Testis (tissue), 3 donors: ENCODE measurements around the gene TMIGD2. TPM values are rescaled to one million over a fixed set of nuclear protein-coding genes. Genes with fewer than 3 reads are reported as not detected.

Experiments
- DNase-seq: peaks from one replicate; pipeline ENCODE4 v3.0.0-alpha.2; 2019
- H3K27ac ChIP-seq, 2 donors: fragments of 200-600 bp; sonication (generic); one replicate each; pipeline ENCODE4 v1.5.1; 2019
- H3K27me3 ChIP-seq: fragments of 200-600 bp; sonication (generic); one replicate; pipeline ENCODE4 v1.5.1; 2019
- H3K36me3 ChIP-seq: fragments of 200-600 bp; sonication (generic); one replicate; pipeline ENCODE4 v1.5.1; 2017; ENCODE audit warnings: low read depth; ENCODE audit errors: missing control alignments
- H3K4me1 ChIP-seq: fragments of 200-600 bp; sonication (generic); one replicate; pipeline ENCODE4 v1.5.1; 2019
- H3K4me3 ChIP-seq, 2 donors: fragments of 200-600 bp; sonication (generic); one replicate each; pipeline ENCODE4 v1.5.1; 2017 to 2019
- H3K9me3 ChIP-seq: fragments of 200-600 bp; sonication (generic); one replicate; pipeline ENCODE4 v1.5.1; 2017
- POLR2A ChIP-seq: fragments of 450-650 bp; IDR thresholded peaks from one replicate; pipeline ENCODE4 v1.6.1; 2017; ENCODE audit warnings: antibody characterized with exemption, mild to moderate bottlenecking, moderate library complexity
- WGBS, 2 donors: methylation state at CpG; one replicate each; pipeline ENCODE4 v1.1.5; 2018; 5-methylcytosine and 5-hydroxymethylcytosine counted together
- intact Hi-C: fragments of 100-400 bp; cut with DNase I; formaldehyde crosslinking; loops from one replicate; pipeline ENCODE4 v1.15.1; 2023; ENCODE audit warnings: low total_unique reads
- polyA plus RNA-seq: library from polyadenylated mRNA; stranded (reverse); fragments of 350-450 nt; fragmentation: Illumina TruSeq; extraction: RNeasy Lipid Tissue Mini Kit (QIAGEN cat#74804); gene quantifications from one replicate; pipeline ENCODE4 v1.2.3, GENCODE V29; 2014; ENCODE audit warnings: low read depth, low replicate concordance; ENCODE audit not compliant: insufficient read depth
- total RNA-seq, 2 donors: library from RNA; depleted of rRNA; stranded (reverse); fragments of >200 nt; gene quantifications; one replicate each; pipeline ENCODE4 v1.2.3, GENCODE V29; 2016
- TF ChIP-seq, protein P1 (sequence below), 3 experiments: fragments of 450-650 bp in 2 of 3; fragments of 200-600 bp in 1 of 3; sonication (generic) in 1 of 3; IDR thresholded peaks; one replicate each; pipeline ENCODE4 v1.5.1; 2016 to 2019; ENCODE audit warnings: antibody characterized with exemption in 3 of 3, mild to moderate bottlenecking in 2 of 3, moderate library complexity in 1 of 3

The TMIGD2 gene
- total and polyA plus RNA-seq, 3 donors from 2014 or later, result 0.47 to 1.1 (median 0.83) TPM

DNA sequence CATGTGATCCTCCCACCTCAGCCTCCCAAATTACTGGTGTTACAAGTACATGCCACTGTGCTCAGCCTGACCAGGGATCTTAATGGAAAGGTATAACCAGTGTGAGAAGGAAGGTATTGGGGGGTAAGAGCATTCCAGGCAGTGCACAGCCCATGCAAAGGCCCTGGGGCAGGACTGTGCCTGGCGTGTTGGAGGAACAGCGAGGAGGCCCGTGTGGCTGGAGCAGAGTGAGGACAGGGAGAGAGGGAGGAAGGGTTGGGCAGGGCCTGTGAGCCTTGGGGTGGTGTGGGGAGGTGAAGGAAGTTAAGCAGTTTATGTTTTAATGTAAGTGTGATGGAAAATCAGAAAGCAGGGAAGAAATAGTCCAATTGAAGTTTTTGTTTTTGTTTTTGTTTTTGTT, 1.6 kb downstream of the TMIGD2 start:
- 86 to 96% methylated on average over 3 of the region's 3 CpGs for WGBS, 2 donors
- intact Hi-C loops, result no loop called here
- TF ChIP-seq, protein P1, sequence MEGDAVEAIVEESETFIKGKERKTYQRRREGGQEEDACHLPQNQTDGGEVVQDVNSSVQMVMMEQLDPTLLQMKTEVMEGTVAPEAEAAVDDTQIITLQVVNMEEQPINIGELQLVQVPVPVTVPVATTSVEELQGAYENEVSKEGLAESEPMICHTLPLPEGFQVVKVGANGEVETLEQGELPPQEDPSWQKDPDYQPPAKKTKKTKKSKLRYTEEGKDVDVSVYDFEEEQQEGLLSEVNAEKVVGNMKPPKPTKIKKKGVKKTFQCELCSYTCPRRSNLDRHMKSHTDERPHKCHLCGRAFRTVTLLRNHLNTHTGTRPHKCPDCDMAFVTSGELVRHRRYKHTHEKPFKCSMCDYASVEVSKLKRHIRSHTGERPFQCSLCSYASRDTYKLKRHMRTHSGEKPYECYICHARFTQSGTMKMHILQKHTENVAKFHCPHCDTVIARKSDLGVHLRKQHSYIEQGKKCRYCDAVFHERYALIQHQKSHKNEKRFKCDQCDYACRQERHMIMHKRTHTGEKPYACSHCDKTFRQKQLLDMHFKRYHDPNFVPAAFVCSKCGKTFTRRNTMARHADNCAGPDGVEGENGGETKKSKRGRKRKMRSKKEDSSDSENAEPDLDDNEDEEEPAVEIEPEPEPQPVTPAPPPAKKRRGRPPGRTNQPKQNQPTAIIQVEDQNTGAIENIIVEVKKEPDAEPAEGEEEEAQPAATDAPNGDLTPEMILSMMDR (IDR thresholded peaks at IDR 0.05), result no peak
- Histone ChIP-seq H3K4me3 (no peak overlapping the region), H3K27me3 (no peaks in the 10 kb centered on the region), H3K36me3 (no peaks in the 10 kb centered on the region), H3K4me1 (no peaks in the 10 kb centered on the region), H3K9me3 (no peaks in the 10 kb centered on the region), H3K27ac (no peak overlapping the region)
- no peak for DNase-seq

DNA sequence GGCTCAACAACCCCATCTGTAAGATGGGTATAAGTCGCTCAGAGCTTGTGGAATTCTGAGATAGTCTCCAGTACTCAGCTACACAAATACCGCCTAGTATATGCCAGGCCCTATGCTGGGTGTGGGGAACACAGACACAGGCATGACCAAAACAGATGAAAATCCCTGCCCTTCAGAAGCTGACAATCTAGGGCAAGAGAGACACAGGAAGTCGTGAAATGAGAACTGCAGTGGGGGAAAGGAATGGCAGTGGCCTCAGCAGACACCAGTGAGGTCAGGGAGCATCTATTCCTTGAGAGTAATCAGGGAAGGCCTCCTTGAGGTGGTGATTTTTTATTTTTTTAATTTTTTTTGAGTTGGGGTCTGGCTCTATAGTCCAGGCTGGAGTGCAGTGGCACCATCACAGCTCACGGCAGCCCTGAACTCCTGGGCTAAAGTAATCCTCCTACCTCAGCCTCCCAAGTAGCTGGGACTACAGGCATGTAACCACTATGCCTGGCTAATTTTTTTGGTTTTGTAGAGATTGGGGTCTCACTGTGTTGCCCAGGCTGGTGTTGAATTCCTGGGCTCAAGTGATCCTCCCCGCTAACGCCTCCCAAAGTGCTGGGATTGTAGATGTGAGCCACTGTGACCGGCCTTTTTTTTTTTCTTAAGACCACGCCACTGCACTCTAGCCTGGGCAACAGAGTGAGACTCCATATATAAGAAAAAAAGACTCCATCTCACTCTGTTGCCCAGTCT, 3.2 kb downstream of the TMIGD2 start:
- 77 to 90% methylated on average over 8 of the region's 8 CpGs for WGBS, 2 donors
- no peaks in the 10 kb centered on the region for H3K36me3 ChIP-seq
- H3K4me3 ChIP-seq, result no peak overlapping the region
- intact Hi-C loops, result no loop called here
- TF ChIP-seq POLR2A, result no peak
- TF ChIP-seq, protein P1 (IDR thresholded peaks at IDR 0.05), result no peak
- H3K4me1 ChIP-seq, result no peaks in the 10 kb centered on the region
- H3K9me3 ChIP-seq, result no peaks in the 10 kb centered on the region
- no peaks in the 10 kb centered on the region for H3K27me3 ChIP-seq
- no peak for DNase-seq
- no peak overlapping the region for H3K27ac ChIP-seq

DNA sequence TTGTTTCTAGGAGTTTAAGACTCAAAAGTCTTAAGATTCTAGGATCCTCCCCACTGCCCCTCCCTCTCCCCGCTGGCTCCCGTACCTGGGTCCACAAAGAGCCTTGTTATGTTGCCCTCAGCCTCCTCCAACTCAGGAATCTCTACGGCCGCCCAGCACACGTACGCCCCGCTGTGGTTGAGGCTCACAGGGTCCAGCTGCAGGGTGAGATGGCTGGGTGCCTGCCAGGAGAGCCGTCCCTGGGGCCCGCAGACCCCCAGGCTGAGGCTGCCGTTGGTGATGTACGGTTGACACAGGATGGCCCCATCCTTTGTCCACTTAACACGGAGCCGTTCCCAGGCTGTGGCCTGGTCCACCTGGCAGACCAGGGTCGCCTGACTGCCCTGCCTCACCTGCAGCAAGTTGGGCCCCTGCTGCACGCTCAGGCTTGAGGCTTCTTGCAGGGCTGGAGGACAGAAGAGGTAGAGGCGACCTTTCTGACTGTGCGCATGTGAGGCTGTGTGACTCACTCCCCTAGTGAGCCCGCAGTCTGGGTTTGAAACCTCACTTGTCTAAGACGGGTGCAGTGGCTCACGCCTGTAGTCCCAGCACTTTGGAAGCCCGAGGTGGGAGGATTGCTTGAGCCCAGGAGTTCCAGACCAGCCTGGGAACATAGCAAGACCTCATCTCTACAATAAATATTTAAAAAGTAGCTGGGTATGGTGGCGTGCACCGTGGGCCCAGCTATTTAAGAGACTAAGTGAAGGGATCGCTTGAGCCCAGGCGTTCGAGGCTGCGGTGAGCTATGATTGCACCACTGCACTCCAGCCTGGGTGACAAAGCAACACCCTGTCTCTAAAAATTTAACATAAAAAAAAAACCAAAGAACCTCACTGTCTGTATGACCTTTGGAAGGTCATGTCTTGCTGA, 4.0 kb downstream of the TMIGD2 start:
- intact Hi-C loops, result no loop called here
- WGBS, 2 donors, result 77 to 80% methylated on average over 19 to 27 of the region's 27 CpGs
- H3K4me3 ChIP-seq, result no peak overlapping the region
- no peaks in the 10 kb centered on the region for H3K9me3 ChIP-seq
- H3K27me3 ChIP-seq, result no peaks in the 10 kb centered on the region
- TF ChIP-seq, protein P1 (IDR thresholded peaks at IDR 0.05), result no peak
- no peak for TF ChIP-seq POLR2A
- no peaks in the 10 kb centered on the region for H3K4me1 ChIP-seq
- no peak overlapping the region for H3K27ac ChIP-seq
- no peaks in the 10 kb centered on the region for H3K36me3 ChIP-seq
- no peak for DNase-seq

DNA sequence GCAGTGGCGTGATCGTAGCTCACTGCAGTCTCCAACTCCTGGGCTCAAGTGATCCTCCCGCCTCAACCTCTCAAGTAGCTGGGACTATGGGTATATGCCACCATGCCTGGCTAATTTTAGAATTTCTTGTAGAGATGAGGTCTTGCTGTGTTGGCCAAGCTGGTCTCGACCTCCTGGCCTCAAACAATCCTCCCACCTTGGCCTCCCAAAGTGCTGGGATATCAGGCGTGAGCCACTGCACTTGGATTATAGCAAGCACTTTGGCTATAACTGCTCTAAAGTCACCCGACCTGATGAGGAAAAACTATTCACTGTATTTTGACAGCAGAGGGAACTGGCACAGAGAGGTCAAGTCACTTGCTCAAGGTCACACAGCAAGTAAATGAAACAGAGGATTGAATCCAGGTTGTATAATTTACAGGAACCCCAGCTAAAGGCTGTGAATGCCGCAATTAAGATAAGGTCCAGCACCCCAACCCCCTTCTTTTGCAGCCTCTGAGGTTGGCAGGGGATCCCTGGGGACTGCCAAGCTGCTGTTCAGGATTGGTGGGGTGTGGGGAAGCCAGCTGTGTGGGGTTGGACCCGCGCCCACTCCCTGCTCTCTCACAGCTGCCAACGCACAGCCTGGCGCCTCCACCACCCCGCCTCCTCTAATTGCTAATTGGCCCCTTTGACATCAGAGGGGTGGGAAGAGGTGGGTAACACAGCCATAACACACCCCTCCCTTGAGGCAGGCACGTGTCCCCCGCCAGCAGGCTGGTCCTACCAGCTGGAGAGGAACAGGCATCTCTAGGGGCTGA, 6.0 kb downstream of the TMIGD2 start:
- 60 to 61% methylated on average over 12 to 14 of the region's 14 CpGs for WGBS, 2 donors
- DNase-seq, result no peak

More for the DNA sequence above, 6.0 kb downstream of the TMIGD2 start:
- Histone ChIP-seq H3K4me3 (no peak overlapping the region), H3K9me3 (no peaks in the 10 kb centered on the region), H3K27me3 (no peaks in the 10 kb centered on the region), H3K4me1 (no peaks in the 10 kb centered on the region), H3K36me3 (no peaks in the 10 kb centered on the region), H3K27ac (no peak overlapping the region)
- TF ChIP-seq POLR2A, result no peak
- TF ChIP-seq, protein P1 (IDR thresholded peaks at IDR 0.05), result no peak
- intact Hi-C loops, result no loop called here
